DND-41 (cell line): ENCODE results near the gene RHEBL1.

ENCODE experiments used
- ATAC-seq: fragments of 200-7000 bp; cut with Tn5 transposase; 3 replicates; pipeline ENCODE4 v1.9.1; 2021; ENCODE audit warnings: low read depth; ENCODE audit not compliant: insufficient read depth
- DNase-seq: peaks from one replicate; pipeline ENCODE4 v3.0.0-alpha.2; 2020
- H2AFZ ChIP-seq: 2 replicates; pipeline ENCODE4 v1.6.0; 2012; ENCODE audit warnings: low read depth, low read length
- H3K27ac ChIP-seq: 2 replicates; pipeline ENCODE4 v1.5.1; 2012; ENCODE audit warnings: low read length, inconsistent platforms
- H3K27me3 ChIP-seq: fragments of 200-600 bp; sonication (generic); 2 replicates; pipeline ENCODE4 v1.6.0; 2012; ENCODE audit warnings: low read length, mild to moderate bottlenecking, inconsistent platforms; ENCODE audit not compliant: insufficient read depth, poor library complexity
- H3K36me3 ChIP-seq: 2 replicates; pipeline ENCODE4 v1.5.1; 2012; ENCODE audit warnings: low read length, inconsistent platforms; ENCODE audit not compliant: insufficient read depth
- H3K4me1 ChIP-seq: 2 replicates; pipeline ENCODE4 v1.5.1; 2012; ENCODE audit warnings: mild to moderate bottlenecking, low read length; ENCODE audit not compliant: insufficient read depth
- H3K4me2 ChIP-seq: 2 replicates; pipeline ENCODE4 v1.6.0; 2012; ENCODE audit warnings: mild to moderate bottlenecking, moderate library complexity, low read length, inconsistent platforms; ENCODE audit not compliant: insufficient read depth
- H3K4me3 ChIP-seq, 2 experiments: fragments of 200-600 bp in 1 of 2; shearing (Covaris generic) in 1 of 2; 2 replicates each; pipeline ENCODE4 v1.5.1; 2012 to 2016; ENCODE audit warnings: inconsistent platforms in 2 of 2, low read length in 2 of 2, mild to moderate bottlenecking in 2 of 2, low read depth in 1 of 2, moderate library complexity in 1 of 2
- H3K79me2 ChIP-seq: 2 replicates; pipeline ENCODE4 v1.6.0; 2012; ENCODE audit warnings: low read length, inconsistent platforms; ENCODE audit not compliant: insufficient read depth
- H3K9ac ChIP-seq: 2 replicates; pipeline ENCODE4 v1.6.0; 2012; ENCODE audit warnings: low read depth, mild to moderate bottlenecking, inconsistent platforms, low read length, moderate library complexity
- H3K9me3 ChIP-seq: 2 replicates; pipeline ENCODE4 v1.5.1; 2012; ENCODE audit warnings: low read length, moderate library complexity, mild to moderate bottlenecking, inconsistent platforms; ENCODE audit not compliant: insufficient read depth, severe bottlenecking
- H4K20me1 ChIP-seq: 2 replicates; pipeline ENCODE4 v1.6.0; 2012; ENCODE audit warnings: low read length; ENCODE audit not compliant: insufficient read depth
- EZH2 ChIP-seq: IDR thresholded peaks from 3 replicates; pipeline ENCODE4 v1.6.1; 2012; ENCODE audit warnings: borderline replicate concordance, low read depth, mild to moderate bottlenecking, moderate library complexity, low read length, inconsistent platforms; ENCODE audit not compliant: severe bottlenecking
- TF ChIP-seq, protein P1 (sequence below): IDR thresholded peaks from 2 replicates; pipeline ENCODE4 v1.5.1; 2012; ENCODE audit warnings: borderline replicate concordance, low read length, moderate library complexity, mild to moderate bottlenecking; ENCODE audit not compliant: poor library complexity, severe bottlenecking; ENCODE audit errors: extremely low read depth

The RHEBL1 gene

DNA sequence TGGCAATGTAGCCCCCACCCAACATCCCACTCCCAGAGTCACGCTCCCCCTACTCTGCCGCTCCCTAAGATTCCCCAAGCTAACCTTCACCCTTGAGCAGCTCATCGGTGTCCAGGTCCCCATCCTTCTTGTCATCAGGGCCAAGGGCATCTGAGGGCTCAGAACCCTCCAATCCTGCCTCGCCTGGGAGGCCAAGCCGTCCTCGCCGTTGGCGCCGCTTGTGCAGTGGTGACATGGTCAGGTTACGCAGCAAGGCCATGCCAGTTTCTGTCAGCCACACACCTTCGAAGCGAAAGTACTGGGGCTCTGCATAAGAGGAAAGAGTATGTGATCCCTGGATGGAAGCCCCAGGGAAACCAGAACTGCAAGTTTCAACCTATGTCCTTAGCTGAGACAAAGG is 25.1 kb downstream of the RHEBL1 start:
- Histone ChIP-seq H3K27me3 (no peaks in the 10 kb centered on the region), H2AFZ (no peak overlapping the region), H3K9ac (no peak overlapping the region), H3K4me2 (no peak overlapping the region), H3K27ac (no peak overlapping the region), H3K4me1 (no peaks in the 10 kb centered on the region), H3K4me3 (no peak overlapping the region), H3K9me3 (no peaks in the 10 kb centered on the region), H3K36me3 (peaks cover 98% of the 10 kb centered on the region), H4K20me1 (peaks cover 48% of the 10 kb centered on the region), H3K79me2 (peaks cover 4% of the 10 kb centered on the region)
- TF ChIP-seq, protein P1, sequence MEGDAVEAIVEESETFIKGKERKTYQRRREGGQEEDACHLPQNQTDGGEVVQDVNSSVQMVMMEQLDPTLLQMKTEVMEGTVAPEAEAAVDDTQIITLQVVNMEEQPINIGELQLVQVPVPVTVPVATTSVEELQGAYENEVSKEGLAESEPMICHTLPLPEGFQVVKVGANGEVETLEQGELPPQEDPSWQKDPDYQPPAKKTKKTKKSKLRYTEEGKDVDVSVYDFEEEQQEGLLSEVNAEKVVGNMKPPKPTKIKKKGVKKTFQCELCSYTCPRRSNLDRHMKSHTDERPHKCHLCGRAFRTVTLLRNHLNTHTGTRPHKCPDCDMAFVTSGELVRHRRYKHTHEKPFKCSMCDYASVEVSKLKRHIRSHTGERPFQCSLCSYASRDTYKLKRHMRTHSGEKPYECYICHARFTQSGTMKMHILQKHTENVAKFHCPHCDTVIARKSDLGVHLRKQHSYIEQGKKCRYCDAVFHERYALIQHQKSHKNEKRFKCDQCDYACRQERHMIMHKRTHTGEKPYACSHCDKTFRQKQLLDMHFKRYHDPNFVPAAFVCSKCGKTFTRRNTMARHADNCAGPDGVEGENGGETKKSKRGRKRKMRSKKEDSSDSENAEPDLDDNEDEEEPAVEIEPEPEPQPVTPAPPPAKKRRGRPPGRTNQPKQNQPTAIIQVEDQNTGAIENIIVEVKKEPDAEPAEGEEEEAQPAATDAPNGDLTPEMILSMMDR: no peak
- TF ChIP-seq EZH2: no peak
- no peak for ATAC-seq
- DNase-seq: no peak

DNA sequence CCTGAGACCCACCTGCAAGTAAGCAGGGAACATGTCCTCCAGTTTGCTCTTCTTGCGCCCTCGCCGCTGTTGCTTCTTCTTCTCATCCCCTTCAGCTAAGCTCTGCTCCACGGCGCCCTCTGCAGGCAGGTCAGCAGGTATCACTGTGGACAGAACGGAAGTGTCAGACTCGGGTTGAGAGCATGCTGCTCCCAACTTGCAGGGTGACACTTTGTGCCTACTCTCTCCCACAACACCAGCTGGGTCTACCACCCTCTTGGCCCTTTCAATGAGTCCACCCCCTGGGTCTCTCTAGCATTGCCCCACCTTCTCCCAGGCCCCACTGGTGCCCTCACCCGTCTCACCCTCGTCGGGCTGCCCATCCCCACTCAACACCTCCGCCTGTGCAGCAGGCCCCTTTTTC is 25.9 kb downstream of the RHEBL1 start:
- DNase-seq: peak; percentile 76
- Histone ChIP-seq H3K27ac (no peak overlapping the region), H4K20me1 (peaks cover 48% of the 10 kb centered on the region), H3K4me1 (no peaks in the 10 kb centered on the region), H2AFZ (no peak overlapping the region), H3K4me2 (no peak overlapping the region), H3K9me3 (no peaks in the 10 kb centered on the region), H3K9ac (no peak overlapping the region), H3K36me3 (peaks cover 98% of the 10 kb centered on the region), H3K27me3 (no peaks in the 10 kb centered on the region), H3K79me2 (peaks cover 8% of the 10 kb centered on the region), H3K4me3 (no peak overlapping the region)
- ATAC-seq: peak; percentile 84
- no peak for TF ChIP-seq EZH2
- TF ChIP-seq, protein P1: peak; percentile 89

DNA sequence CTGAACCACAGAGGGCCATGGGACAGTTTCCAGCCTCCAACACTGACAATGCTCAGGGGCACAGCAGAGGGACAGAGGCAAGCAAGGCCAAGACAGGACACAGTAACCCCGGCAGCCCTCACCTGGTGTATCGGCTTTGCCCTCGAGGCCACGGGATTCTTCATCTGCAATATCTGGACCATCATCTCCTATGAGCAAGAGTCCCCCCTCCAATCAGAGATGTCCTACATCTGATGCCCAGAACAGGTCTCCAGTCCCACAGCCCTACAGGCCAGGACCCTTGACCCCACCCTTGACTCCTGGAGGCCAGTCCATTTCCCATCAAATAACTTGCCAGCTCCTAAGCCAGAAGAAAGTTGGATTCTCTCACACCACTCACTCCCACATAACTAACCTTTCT is 26.5 kb downstream of the RHEBL1 start:
- Histone ChIP-seq H3K9ac (no peak overlapping the region), H3K27me3 (no peaks in the 10 kb centered on the region), H3K27ac (no peak overlapping the region), H3K79me2 (peaks cover 13% of the 10 kb centered on the region), H3K4me1 (no peaks in the 10 kb centered on the region), H2AFZ (no peak overlapping the region), H3K36me3 (peaks cover 98% of the 10 kb centered on the region), H3K4me3 (no peak overlapping the region), H4K20me1 (peaks cover 54% of the 10 kb centered on the region), H3K4me2 (no peak overlapping the region), H3K9me3 (no peaks in the 10 kb centered on the region)
- DNase-seq (no peak), ATAC-seq (no peak)
- TF ChIP-seq, protein P1: no peak
- no peak for TF ChIP-seq EZH2
